Cardiac ventricle fibroblast (primary cell): ENCODE measurements around the gene NPIPA3. TPM values are rescaled to one million over a fixed set of nuclear protein-coding genes. Genes with fewer than 3 reads are reported as not detected.

ENCODE experiments used
- total RNA-seq: library from RNA; depleted of rRNA; stranded (reverse); fragments of >200 nt; gene quantifications from 2 replicates; pipeline ENCODE4 v1.2.3, GENCODE V29; 2015

The NPIPA3 gene
- total RNA-seq: not detected in 2 replicates

GRCh38 chr16:14703156-14704011 is at the start of gene NPIPA3:
NPIPA3 (plus strand) TSS chr16:14703411; CDS start chr16:14708944, 5,533 bp downstream.

GRCh38 chr16:14694129-14694528 is 9.1 kb upstream of the NPIPA3 start, which contains the start of gene PLA2G10:
PLA2G10 (minus strand) TSS chr16:14694308; CDS start chr16:14694229, 79 bp downstream.

GRCh38 chr16:14742273-14743128 is 39.3 kb downstream of the NPIPA3 start, which contains the start of gene NPIPA2:
NPIPA2 (plus strand) TSS chr16:14742533; CDS start chr16:14748066, 5,533 bp downstream.

Other genes starting within 250 kb of the NPIPA3 start
- 23.4 and 37.6 TPM in 2 replicates for gene PARN, start 73.2 kb upstream of the NPIPA3 start, total RNA-seq
- 55.3 and 59.5 TPM in 2 replicates for gene BFAR, start 70.5 kb upstream of the NPIPA3 start, total RNA-seq
- not detected in 2 replicates for gene PLA2G10, start 9.1 kb upstream of the NPIPA3 start, total RNA-seq
- not detected in 2 replicates for gene NPIPA2, start 39.1 kb downstream of the NPIPA3 start, total RNA-seq
- gene NOMO1, start 130.3 kb downstream of the NPIPA3 start, total RNA-seq: 30.0 and 34.9 TPM in 2 replicates
- 27.4 and 30.7 TPM in 2 replicates for gene NPIPA1, start 234.0 kb downstream of the NPIPA3 start, total RNA-seq